Measurements from ENCODE around the gene MSX1.

The MSX1 gene

DNA sequence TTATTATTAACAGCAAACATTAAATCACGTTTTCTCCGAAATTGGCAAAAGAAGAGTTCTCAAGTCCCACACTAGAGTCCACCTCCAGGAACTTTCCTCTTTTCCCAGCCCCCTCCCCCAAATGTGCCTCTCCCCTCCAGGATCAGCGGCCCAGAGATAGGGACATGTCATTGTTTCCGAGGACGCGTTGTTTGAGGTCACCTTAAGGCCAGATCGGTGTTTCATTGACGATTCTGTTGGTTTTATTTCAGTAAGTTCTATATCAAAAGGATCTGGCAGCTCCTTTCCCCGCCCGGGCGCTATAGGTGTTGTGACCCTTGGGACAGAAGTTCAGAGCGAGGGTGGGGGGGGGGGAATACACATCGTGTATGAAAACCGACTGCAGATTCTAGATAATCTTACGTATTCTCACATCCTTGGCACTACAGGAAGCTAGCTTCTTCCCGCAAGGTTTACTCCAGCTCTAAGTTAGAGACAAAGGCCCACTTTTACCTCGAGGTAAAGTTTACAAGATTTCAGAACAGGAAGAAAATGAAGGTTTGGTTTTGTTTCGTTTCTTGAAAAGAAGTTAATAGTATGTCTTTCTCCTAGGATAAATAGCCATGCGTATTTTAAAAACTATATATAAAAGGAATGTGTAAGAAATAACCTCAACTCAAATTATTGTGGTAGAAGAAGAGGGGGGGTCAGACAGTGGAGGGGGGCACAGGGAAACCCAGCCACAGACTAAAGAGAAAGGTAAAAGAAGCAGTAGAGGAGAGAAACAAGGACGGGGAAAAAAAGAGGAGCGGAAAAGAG lies 739 bp upstream of the MSX1 start:
- DNase-seq: no peak

- no peak for DNase-seq
Measured at GRCh38 chr4:4859799-4860599, 534 bp downstream of the MSX1 start.

GRCh38 chr4:4860600-4861389 lies 1.3 kb downstream of the MSX1 start:
- no peak for DNase-seq

DNA sequence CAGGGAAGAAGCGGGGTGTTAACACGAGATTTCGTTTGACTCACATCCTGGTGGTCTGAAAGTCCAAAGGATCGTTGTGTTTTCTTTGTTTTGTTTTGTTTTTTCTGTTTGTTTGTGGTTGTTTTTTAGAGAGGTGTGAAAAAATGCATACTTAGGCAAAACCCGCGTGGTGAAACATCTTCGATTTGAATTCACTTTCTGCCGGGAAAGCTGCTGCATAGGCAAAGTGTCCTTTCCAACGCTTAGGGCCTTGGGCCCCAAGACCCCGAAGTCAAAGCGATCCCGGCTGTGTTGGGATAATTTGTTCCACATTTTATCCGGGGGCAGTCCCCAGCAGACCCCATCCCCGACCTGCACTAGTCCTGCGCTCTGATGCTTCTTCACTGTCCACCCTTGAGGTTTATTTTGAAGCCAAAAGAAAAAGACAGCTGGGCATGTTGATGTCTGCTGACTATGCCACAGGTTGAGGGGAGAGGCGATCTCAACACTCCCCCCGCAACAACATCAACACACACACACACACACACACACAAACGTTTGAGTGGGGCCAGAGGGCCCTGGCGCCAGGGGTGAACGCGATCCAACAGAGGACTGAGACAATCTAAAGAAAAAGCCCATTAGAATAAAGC lies 2.0 kb downstream of the MSX1 start:
- no peak for DNase-seq

GRCh38 chr4:4862071-4862551 lies 2.6 kb downstream of the MSX1 start:
- no peak for DNase-seq

GRCh38 chr4:4862665-4863482 lies 3.4 kb downstream of the MSX1 start:
- DNase-seq: no peak

- no peak for DNase-seq
Measured at GRCh38 chr4:4864443-4864939, 5.0 kb downstream of the MSX1 start.

GRCh38 chr4:4864940-4865704 lies 5.7 kb downstream of the MSX1 start:
- DNase-seq: no peak

DNA sequence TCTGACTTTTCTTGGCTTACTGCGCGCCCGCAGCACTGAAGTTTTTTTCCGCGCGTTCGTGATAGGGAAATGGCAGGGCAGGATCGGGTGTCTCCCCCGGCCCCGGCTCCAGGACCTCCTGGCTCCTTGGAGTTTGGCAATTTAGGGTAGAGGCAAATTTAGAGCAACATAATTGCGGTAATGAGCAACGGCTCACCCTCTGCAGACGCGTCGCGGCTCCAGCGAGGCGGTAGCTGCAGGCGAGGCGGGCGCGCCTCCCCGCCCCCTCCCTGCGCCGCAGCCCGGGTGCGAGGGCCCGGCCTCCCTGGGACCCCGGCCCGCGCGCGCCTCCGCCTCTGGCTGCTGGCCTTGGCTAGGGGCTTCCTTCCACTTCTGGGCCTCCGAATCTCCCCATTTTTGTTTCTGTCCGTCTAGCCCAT lies 6.2 kb downstream of the MSX1 start:
- DNase-seq: no peak

DNA sequence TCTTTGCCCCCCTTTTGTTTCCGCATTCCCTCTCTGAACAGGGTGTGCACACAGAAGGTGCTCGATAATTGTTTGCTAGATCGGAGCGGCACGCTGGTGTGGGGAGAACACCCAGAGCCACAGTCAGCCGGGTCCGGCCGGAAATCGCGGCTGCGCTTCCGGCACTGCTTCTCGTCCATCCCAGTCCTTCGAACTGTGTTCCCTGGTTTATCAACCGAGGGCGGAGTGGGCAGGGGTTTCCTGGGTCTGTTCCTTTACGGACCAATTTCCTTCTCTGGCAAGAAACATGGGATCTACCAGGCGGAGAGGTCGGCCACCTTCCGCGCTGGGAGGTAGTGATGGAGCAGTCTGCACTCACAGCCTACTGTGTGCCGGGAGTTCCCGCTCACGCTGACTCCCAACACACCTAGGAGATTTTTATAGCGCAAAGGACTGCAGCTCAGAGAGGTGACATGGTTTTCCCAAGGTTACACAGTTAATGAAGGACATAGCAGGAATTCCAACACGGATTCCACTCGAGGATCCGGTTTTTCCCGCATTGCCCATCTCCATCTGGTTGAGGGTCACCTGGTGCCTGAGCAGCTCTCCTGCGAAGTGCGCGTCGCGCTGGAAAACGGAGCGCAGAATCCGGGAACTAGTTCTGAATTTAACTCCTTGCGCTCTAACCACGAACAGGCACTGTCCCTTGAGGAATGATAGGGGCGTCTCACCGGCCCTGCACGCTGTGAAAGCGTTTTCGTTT lies 6.8 kb downstream of the MSX1 start:
- no peak for DNase-seq

DNA sequence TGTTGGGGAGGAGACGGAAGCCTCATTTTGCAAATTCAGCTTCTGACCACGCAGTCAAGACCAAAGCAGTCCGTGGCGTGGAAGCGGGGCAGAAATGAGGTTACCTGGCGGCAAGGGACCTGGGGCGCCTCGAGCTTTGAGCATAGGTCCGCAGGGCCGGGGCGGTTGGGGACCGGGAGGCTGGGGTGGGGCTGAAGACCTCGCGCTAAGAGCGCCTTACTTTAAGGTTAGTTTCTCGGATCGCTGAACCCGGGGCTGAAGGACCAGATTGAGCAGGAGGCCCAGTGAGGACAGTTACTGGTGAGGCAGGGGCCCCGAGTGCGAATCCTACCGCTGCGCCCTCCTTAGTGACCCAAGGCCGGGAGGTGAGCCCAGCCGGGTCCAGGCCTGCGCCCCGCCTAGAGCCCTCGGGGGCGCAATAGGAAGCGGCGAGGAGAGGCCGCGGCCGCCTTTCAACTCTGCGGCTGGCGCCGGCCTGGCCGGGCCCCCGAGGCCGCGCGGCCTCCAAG lies 7.5 kb downstream of the MSX1 start:
- no peak for DNase-seq

GRCh38 chr4:4867375-4868039 lies 8.0 kb downstream of the MSX1 start:
- no peak for DNase-seq

DNA sequence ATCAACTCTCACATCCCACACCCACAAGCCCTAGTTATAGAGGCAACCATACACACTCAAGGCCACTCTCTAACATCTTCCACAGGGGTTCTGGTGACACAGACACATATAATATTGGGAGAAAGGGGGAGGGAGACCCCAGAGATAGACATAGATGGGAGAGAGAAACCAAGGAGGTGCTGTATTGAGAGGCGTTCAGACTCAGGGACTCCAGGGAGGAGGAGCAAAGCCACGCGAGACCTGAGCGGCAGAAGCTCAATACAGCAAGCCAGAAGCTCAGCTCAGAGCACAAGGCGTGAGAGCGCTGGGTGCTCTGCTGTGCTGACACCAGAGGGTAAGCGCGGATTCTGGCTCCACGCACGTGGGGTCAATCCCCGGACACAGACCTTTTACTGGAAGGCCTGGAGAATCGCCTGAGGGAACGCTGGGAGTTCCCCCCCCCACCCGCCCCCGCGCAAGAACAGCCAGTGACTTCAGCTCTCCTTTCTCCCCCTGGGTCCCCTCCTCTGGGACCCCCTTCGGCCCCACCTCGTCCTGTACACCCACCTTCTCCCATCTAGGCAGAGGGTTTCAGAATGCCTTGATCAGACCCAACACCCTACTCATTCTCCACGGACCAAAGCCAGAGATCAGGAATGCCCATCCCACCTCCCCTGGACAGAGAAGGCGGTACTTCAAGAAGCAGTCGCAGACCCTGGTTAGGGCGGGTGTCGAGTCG lies 8.7 kb downstream of the MSX1 start:
- DNase-seq: no peak

DNA sequence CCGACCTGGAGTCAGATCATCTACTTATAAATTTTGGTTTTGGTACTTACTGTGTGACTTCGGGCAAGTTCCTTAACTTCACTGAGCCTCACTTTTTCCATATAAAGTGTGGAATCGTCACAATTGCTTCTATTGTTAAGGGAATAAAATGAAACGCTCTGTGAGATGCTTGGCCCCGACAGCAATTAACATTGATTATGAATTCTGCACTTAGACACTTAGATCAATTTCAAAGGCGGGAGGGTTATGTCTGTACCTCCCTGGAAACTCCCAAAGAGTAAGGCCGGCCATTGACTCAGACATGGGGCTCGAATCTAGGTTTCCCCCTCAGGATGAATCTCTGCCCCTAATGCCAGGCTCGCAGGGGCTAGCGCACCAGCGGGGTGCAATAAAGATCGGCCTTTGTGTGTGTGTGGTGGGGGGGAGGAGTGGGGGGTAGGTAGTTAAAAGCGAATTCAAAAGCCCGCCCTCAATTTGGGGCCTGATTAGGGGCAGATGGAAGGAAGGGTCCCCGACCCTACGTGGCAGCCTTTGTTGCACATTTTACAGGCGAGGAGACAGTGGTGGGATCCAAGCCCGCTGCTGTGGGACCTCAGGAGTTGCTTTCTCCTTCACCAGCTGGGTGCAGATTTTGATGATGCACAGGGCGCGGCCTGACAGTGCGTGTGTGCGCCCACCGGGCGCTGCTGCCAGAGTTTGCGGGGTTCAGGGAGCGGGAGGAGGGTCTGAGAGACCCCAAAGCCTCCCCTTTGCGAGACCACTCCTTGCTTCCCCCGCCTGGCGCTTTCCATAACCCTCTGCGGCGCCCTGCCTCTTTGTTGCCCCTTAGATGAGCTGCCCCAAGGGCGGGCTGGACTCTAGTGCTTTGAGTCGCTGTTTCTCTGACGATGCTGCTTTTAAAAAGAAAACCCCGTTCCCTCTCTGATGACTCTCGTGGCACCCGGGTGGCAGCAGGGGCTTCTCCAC lies 9.6 kb downstream of the MSX1 start:
- DNase-seq: no peak

GRCh38 chr4:4869731-4870571 lies 10.5 kb downstream of the MSX1 start:
- no peak for DNase-seq

DNA sequence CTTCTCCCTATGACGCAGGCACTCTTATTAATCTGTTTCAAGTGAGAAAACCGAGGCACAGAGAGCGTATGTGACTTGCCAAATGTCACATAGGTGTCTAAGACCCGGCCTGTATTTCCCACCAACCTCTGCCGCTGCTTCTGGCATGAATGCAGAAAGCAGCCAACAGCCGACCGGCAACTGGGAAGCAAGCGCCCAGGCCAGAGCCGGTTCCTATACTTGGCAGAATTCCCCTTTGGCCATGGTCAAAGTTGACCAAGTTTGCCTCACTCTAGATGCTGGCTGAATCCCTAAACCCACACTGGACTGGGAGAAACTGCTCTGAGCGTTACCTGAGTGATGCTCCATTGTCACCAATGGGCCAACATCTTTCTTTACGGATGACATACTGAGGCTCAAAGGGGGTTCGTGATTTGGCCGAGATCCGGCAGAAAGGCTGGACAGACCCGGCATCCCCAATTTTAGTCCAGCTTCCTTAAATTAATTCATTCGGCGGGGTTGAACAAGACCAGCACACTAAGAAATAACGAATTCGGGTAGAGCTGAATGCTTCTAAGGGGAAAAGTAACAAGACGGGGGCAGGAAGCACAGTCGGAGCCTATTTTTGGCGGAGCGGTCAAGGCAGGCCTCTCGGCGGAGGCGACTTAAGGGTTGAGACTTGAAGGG lies 11.2 kb downstream of the MSX1 start:
- DNase-seq: no peak
